Occipital lobe (tissue), 2 donors: ENCODE data around the gene EFHB. TPM values are rescaled to one million over a fixed set of nuclear protein-coding genes. Genes with fewer than 3 reads are reported as not detected.
"Not testable (repeated sequence)": the region's sequence is repeated elsewhere in the genome, so short reads cannot be mapped to it uniquely, and the experiment has no call there.

Experiments used
- DNase-seq: peaks from one replicate; lab custom pipeline; 2025; lab: John Stamatoyannopoulos, UW
- total RNA-seq: library from RNA; depleted of rRNA; stranded (reverse); fragments of >200 nt; gene quantifications from one replicate; pipeline ENCODE4 v1.2.3, GENCODE V29; 2014

Gene EFHB, protein sequence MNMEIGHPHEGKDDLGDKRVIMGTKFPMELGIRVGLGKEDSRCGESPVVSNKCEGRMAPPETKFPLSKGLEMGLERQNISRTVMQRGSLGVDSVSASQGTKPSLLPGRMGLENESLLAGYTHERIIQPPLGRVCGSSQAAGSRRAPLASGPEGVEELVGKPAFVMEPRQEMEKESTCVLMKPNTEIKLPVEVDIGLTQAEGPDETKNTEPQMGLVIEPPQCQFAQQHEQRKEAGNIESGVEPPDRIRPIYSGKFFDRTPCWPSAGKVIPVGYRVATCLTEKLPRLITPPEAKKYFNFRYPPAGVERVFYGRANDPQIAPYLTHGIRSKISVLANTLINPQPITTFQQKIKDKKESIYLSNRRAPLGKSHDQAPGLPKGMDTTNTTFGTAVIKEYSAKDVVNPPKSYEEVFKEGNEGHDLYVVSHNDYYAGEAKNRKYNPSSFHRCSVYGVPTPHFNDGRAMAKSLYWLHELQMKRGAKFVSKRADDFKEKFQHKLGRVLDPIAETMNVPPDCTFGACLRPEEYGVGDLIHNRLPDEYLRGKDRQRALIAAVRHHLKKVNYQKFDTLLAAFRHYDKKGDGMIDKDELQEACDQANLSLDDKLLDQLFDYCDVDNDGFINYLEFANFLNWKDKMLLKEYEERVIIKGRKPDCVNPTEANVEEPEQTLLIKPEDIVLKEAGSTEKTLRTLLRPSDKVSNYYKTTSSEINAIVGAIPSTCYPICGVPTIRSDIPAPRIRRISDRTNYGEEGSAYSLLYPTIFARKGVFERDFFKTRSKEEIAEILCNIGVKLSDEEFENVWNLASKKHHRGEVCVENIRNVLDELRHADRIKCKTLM
- total RNA-seq, result not detected

DNA sequence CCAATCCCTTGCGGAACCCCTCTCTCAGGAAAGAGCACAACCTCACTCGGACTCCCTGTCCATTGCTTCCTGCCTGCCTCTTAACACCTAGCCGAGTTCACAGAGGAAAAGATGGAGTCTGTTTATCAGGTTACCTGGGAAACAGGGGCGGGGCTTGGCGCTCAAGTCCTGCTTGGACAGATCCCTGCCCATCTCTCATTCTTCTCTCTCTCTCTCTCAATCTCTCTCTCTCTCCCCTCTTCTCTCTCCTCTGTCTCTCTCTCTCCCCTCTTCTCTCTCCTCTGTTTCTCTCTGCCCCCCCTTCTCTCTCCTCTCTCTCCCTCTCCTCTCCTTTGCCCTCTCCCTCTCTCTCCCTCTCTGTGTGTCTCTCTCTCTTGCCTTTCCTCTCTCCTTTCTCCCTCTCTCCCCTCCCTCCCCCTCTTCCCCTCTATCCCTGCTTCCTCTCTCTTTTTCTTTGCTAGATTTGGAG, at the start of gene EFHB:
EFHB (minus strand) TSS at position 120 of the 469 bp plus-strand sequence. CDS start 199 bp downstream, outside the sequence.
- DNase-seq, result no peak

DNA sequence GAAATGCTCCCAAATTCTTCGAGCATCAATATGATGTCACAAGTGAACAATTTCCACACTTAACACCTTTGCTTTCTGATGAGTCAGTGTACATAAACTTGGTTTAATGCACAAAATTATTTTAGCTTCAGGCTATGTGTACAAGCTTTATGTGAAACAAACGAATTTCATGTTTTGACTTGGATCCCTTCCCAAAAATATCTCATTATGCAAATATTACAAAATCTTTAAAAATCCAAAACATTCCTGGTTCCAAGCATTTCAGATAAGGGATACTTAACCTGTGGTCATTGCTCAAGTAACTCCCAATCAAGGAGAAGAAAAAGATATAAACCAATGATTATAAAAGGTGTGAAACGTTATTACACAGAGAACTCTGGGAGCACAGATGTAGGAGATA, 38.0 kb upstream of the EFHB start:
- DNase-seq, result no peak

DNA sequence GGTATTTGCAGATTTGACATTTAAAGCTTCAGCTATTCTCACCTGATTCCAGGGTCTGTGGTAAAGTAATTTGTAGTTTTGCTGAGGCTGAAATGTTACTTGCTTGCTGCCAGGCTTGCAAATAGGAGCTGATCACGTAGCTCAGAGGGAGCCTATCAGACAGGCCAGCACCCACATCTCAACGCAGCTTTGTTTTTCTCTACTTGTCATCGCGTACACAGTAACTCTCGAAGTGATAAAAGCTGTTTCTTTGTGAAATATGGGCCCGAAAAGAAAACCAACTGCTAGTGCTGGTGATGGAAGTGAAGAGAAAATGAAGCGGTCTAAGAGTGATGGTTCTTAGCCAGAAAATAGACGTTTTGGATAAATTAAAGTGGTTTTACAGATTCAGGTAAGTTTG, 36.3 kb upstream of the EFHB start:
- DNase-seq, result no peak

DNA sequence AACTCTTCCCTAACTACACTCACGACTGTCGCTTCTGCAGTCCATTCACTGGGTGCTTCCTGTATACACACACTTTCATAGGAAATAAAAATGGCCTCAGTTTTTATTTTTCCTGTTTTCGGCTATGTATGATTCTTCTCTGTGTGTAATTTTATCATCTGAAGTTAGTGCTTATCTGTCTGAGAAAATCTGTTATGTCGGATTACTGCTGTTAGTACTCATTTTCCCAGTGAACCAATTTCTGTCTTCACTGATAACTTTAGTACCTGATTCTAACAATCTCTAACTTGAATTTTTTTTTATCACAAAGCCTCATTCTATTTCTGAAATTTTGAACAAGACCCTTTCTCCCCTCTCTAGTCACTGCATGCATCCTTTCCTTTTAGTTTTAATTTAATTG, 33.8 kb upstream of the EFHB start:
- DNase-seq, result no peak

DNA sequence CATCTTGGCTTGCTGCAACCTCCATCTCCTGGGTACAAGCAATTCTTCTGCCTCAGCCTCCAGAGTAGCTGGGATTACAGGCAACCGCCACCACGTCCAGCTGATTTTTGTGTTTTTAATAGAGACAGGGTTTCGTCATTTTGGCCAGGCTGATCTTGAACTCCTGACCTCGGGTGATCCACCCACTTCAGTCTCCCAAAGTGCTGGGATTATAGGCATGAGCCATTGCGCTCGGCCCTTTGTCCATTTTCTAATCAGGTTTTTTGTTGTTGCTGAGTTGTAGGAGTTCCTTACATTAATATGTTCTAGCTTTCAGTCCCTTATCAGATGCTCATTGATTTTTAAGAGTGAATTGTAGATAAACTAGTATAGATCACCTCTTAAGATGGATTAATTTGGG, 33.2 kb upstream of the EFHB start:
- no peak for DNase-seq

DNA sequence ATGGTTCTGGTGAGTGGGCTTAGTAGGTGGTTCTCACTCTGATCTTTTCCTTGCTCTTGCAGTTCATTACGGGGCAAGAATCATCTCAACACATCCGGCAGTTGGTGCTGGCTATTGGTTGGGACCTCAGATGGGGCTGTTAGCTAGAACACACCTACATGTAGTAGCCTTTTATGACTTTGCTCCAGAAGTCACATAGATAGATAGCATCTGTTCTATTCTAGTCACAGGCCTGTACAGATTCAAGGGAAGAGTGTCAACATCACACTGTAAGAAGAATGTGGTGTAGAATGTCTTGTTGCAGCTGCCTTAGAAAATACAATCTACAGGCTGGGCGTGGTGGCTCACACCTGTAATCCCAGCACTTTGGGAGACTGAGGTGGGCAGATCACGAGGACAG, 27.9 kb upstream of the EFHB start:
- no peak for DNase-seq

DNA sequence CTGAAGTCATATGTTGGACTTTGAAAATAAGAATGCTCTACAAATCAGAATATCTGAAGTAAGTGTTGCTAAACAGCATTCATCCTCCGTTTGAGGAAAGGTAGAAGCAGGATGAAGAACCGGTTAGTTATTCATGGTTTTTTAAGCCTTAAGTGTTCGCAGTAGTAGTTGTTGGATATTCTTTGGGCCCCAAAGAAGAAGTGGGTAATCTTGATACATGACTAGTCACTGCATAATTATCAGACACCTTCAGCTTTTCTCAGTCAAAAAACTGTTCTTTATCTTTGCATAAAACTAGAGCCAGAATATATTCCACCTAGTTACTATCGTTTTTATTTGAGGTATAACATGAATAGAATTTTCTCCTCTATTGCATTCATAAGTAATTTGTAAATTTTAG, 26.7 kb upstream of the EFHB start:
- DNase-seq, result no peak

DNA sequence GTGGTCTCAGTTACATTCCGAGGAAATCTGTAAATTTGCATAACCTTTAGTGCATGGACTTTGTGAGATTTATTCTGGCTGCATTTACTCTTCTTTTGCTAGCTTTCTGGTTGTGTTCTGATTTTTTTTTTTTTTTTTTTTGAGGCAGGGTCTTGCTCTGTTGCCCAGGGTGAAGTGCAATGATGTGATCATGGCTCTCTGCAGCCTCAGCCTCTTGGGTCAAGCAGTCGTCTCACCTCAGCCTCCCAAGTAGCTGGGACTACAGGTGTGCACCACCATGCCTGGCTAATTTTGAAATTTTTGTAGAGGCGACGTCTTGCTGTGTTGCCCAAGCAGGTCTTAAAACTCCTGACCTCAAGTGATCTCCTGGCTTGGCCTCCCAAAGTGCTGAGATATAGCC, 25.5 kb upstream of the EFHB start:
- DNase-seq, result no peak

DNA sequence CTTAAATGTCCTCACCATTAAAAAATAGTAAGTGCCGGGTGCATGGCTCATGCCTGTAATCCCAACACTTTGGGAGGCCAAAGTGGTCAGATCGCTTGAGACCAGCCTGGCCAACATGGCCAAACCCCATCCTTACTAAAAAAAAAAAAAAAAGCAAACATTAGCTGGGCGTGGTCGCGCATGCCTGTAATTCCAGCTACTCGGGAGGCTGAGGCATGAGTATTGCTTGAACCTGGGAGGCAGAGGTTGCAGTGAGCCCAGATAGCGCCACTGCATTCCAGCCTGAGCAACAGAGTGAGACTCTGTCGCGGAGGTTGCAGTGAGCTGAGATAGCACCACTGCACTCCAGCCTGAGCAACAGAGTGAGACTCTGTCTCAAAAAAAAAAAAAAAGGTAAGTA, 23.3 kb upstream of the EFHB start:
- DNase-seq, result not testable (repeated sequence)

DNA sequence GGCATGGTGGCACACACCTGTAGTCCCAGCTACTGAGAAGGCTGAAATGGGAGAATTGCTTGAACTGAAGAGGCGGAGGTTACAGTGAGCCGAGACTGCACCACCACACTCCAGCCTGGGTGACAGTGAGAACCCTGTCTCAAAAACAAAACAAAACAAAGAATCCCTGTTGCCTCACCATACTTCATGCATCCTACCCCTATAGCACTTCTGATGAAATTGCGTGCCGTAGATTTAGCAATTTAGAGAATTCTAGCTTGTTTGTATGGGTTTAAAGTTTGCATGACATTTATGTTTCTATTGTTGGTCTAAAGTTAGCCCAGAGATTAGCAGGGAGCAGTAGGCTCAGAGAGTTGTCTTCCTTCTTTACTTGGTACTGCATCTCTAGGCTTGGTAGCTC, 20.7 kb upstream of the EFHB start:
- no peak for DNase-seq

DNA sequence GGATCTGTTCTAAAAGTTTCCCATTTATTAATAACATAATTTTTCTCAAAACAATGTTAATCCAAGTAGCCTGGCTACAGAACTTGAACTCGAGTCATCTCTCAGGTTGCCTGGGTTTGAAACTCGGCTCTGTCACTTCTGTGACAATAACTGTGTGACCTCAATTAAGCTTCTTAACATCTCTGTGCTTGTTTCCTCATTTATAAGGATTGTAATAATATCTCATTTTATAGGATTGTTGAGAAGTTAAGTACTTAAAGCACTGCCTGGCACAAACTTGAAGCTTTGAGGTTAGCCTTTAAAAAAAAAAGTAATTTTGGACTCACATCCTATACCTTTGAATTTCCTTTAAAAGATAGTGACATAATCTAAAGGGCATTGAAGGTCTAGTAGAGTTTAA, 16.3 kb upstream of the EFHB start:
- DNase-seq, result no peak

DNA sequence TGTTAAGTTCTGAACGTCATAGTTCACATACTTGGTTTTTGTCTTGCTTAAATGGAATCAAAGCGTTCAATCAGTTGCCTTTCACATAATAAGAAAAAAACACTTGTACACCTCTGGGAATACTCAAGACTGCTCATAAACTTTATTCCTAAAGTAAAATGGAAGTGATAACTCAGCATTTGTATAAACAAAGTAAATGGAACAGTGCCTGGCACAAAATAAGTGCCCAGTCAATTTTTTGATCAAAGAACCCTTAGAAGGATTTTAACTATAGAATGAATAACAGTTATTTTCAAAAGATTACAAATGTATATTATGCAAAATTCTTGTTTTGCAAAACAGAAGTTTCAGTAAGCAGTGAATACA, 14.2 kb upstream of the EFHB start:
- no peak for DNase-seq

DNA sequence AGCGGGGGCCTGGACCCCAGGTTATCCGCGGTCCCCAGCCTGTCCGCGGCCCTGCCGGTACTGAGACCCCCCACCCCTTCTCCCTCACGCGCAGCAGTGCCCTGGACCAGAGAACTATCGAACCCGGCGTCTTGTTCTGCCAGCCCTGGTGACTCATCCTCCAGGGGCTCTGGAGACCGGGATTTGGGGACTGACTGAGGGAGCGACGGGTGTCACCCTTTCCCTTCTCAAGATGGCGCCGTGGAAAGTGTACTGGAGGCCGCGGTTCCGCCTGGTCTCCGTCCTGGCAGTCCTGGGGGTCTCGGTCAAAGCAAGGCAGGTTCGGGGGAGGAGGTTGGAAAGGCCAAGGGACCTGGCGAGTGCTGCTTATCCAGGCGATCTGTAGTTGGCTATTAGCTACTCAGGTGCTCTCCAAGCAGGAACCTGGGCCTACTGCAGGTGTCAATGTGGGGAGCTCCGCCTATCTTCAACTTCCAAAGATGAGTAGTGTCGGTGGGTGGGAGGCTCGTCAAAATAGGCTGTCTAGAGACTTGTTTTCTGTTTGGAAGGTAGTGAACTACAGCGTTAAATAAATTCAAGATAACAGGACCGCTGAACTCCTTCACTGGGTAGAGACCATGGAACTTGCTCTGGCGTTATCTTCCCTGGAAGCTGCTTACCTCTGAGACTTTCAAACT, 13.7 kb upstream of the EFHB start:
- DNase-seq, result peak; percentile 60

DNA sequence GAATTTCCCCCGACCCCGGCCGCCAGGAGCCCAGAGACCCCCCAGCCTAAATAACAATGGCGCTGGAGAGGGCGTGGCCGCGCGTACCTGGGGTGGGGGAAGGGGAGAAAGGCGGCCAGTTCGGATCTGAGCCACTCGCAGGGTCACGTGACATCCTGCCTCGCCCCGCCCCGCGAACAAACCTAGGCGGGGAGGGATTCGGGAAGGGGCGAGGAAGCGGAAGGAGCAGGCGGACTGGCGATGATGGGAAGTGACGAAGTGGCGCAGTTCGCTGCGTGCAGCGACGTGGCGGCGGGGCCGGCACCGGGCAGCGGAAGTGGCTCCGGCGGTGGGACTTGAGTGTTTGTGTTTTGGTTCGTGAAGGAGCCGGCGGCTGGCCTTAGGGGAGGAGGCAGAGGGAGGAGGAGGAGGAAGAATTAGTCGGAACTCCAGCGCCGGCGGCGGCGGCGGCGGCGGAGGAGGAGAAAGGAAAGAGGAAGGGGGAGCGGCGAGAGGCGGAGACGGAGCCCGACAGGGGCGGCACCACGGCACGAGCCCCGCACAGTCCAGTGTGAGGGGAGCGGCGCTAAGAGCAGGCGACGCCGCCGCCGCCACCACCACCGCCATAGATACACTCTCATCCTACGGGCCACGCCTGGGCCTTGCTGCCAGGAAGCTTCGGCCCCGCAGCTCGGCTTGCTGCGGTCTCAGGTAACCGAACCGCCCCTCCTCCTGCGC, 13.0 kb upstream of the EFHB start, which contains the start of gene RAB5A:
RAB5A (plus strand) TSS at position 266 of the 717 bp plus-strand sequence. CDS start 3,802 bp downstream, outside the sequence.
- peak; percentile 94 for DNase-seq

DNA sequence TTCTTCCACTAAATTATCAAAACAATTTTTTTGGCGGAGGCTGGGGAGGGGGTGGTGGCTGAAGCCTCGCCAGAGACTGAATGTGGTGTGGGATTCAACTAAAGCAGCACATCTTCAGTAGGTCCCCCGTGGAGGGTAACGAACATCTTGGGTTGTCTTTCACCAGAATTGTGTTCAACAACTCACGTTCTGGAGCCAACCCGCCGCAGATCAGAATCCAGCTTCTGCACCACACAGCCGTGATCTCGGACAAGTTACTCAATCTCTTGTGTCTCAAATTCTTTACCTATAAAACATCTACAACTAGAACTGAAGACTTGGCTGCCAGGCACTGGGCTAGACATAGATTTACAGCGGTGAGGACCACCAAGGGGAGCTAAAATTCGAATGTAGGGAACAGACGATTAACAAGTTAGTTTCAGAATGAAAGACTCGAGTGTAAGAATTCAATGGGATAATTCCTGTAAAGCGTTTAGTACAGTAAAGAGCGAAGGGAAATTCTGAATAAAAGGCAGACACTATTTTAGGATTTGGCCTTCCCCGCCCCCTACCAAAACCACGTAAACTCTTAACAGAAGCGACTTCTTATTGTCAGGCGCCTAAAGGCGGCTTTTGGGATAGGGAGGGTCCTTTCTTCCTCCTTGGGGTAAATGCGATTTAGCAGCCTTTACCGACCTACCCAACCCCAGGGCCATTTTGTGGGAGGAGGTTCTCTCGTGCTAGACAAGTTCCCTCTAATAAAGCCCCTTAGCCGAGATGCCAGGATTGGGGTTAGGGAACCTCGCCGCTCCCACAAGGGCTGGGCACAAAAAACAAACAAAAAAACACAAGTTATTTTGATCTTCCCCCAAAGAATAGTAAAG, 12.2 kb upstream of the EFHB start:
- no peak for DNase-seq

DNA sequence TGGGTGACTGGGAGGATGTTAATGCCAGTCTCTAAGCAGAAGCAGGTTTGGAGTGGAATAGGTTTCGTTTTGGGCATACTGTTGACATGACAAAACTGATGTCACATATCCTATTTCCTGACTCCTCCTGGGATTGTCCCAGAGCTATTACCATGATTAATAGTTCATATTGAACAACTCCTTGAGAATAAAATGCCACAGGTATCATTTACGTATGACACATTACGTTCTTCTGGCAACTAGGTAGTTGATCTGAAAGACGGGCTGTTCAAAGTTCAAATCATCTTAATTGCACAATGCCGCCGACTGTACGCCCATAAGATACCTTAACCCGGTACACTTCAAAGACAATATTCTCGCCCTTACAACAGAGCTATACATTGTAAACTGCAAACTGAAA, 11.5 kb upstream of the EFHB start:
- DNase-seq, result no peak

DNA sequence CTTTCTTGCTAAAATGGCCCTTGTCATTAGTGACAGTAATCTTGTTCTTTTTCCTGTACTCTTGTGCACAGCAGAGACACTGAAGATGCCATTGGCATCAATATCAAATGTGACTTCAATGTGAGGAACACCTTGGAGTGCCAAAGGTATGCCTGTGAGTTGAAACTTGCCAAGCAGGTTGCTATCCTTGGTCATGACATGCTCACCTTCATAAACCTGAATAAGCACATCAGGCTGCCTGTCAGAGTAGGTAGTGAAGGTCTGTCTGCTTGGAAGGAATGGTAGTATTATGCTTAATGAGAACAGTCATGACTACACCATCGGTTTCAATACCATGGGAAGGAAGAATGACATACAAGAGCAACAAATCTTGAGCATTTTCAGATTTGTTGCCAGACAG, 6.6 kb upstream of the EFHB start:
- DNase-seq, result no peak

DNA sequence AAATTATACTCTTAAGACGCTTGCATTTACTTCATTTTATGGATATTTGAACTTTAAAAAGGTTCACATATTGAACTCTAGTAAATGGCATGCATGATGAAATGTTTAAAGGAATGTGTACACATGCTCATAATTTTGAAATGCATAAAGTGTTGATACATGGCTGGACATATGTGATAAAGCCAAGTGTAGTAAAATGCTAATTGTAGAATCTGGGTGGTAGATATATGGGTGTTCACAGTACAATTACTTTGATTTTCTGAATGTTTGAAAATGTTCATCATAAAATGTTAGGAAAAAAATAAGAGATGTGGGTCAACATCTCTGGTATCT, 4.2 kb upstream of the EFHB start:
- DNase-seq, result no peak

DNA sequence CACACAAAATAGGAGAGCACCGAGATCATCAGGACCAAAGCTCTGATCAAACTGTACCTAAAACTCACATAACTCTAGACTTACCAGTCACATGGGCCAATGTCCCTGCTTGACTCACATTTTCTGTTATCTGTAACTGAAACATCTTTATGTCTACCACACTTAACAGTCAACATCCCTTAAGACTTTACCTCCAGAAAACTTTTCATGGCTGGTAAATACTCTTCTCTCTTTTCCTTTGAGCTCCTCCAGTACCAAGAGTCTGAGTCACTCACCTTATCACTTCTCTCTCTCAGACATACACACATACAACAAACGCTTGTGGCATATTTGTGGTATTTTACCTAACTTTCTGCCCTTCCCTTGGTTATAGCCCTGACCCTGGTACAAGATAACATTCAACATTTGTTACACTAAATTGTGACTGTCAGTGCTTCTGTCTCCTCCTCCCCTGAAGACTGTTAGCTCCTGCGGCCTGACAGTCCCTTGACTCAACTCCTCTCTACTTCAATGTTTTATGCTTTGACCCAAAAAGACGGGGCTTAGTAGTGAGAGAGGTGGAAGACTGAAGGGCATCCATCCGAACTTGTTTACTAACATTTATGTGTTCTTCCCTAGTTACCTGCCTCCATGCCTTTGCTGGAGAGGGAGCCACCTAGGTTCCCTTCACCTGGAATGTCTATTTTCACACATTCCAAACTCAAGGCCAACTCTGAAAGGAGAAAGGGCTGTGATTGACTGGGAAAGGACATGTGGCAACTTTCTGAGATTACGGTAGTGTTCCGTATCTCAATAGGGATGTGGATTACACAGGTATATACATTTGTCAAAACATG, 3.7 kb upstream of the EFHB start:
- no peak for DNase-seq

DNA sequence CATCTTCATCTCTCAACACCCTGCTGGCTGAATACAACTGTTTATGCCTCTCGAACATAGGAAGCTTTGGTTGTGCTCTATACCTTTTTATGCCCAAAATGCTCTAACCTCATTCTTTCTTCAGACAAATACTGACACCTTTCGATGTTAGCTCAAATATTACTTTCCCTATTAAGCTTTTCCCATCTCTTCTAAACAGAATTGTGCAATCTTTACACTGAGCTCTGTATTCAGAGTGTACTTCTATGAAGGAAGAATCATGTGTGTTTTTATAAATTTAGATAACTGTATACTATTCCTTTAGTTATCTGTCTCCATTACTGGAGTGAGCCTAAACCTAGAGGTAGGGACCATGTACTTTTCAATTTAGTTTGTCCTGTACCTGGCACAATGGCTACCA, 1.6 kb downstream of the EFHB start:
- DNase-seq, result no peak
